Neuronal stem cell (in vitro differentiated cells): Measurements from ENCODE around the gene ATP6V1A.

Source experiments
- DNase-seq: peaks from one replicate; pipeline ENCODE4 v3.0.0-alpha.2; 2013; ENCODE audit warnings: low spot score
- H2AFZ ChIP-seq: one replicate; pipeline ENCODE4 v1.6.1; 2013; ENCODE audit warnings: mild to moderate bottlenecking, low read length, inconsistent platforms
- H2AK5ac ChIP-seq: 2 replicates; pipeline ENCODE4 v1.6.1; 2013; ENCODE audit warnings: low read depth, mild to moderate bottlenecking, inconsistent platforms, low read length, moderate library complexity, mixed read lengths
- H2BK120ac ChIP-seq: 2 replicates; pipeline ENCODE4 v1.6.1; 2013; ENCODE audit warnings: low read depth, mild to moderate bottlenecking, inconsistent platforms, low read length, moderate library complexity, mixed read lengths
- H2BK12ac ChIP-seq: one replicate; pipeline ENCODE4 v1.6.1; 2013; ENCODE audit warnings: low read length, inconsistent platforms
- H2BK15ac ChIP-seq: 2 replicates; pipeline ENCODE4 v1.6.1; 2013; ENCODE audit warnings: mild to moderate bottlenecking, low read length, inconsistent platforms, mixed read lengths
- H2BK5ac ChIP-seq: one replicate; pipeline ENCODE4 v1.6.1; 2013; ENCODE audit warnings: inconsistent platforms, mild to moderate bottlenecking, low read length, moderate library complexity
- H3K14ac ChIP-seq: one replicate; pipeline ENCODE4 v1.6.1; 2013; ENCODE audit warnings: low read length, inconsistent platforms
- H3K18ac ChIP-seq: 2 replicates; pipeline ENCODE4 v1.6.1; 2013; ENCODE audit warnings: low read length, inconsistent platforms
- H3K23ac ChIP-seq: 2 replicates; pipeline ENCODE4 v1.6.1; 2013; ENCODE audit warnings: low read depth, mild to moderate bottlenecking, mixed read lengths, low read length, inconsistent platforms; ENCODE audit not compliant: poor library complexity
- H3K27ac ChIP-seq: replicated peaks from 3 replicates; pipeline ENCODE4 v1.5.1; 2013; ENCODE audit warnings: low read length, inconsistent platforms
- H3K27me3 ChIP-seq, 3 experiments: 2 replicates each; pipeline ENCODE4 v1.6.1; 2013; ENCODE audit warnings: low read length in 3 of 3, mild to moderate bottlenecking in 2 of 3, inconsistent platforms in 1 of 3, low read depth in 1 of 3, mixed read lengths in 1 of 3, moderate library complexity in 1 of 3; ENCODE audit not compliant: control insufficient read depth in 3 of 3, insufficient read depth in 3 of 3
- H3K36me3 ChIP-seq, 2 donors: replicated peaks in 1 of 2; 2 replicates each; pipeline ENCODE4 v1.6.1; 2013; ENCODE audit warnings: low read length in 2 of 2; ENCODE audit not compliant: control insufficient read depth in 2 of 2, insufficient read depth in 2 of 2
- H3K4ac ChIP-seq: 2 replicates; pipeline ENCODE4 v1.6.1; 2013; ENCODE audit warnings: inconsistent platforms, mild to moderate bottlenecking, low read length, moderate library complexity
- H3K4me1 ChIP-seq, 2 donors: 1 replicate in 1 of 2; 2 replicates in 1 of 2; pipeline ENCODE4 v1.6.1; 2013; ENCODE audit warnings: low read length in 2 of 2, low read depth in 1 of 2; ENCODE audit not compliant: control insufficient read depth in 2 of 2, insufficient read depth in 1 of 2
- H3K4me2 ChIP-seq: one replicate; pipeline ENCODE4 v1.6.1; 2013; ENCODE audit warnings: mild to moderate bottlenecking, low read length, inconsistent platforms; ENCODE audit not compliant: insufficient read depth, poor library complexity, severe bottlenecking
- H3K4me3 ChIP-seq, 2 donors: 2 replicates each; pipeline ENCODE4 v1.5.1; 2013; ENCODE audit warnings: low read length in 2 of 2, mild to moderate bottlenecking in 2 of 2, inconsistent platforms in 1 of 2, moderate library complexity in 1 of 2
- H3K79me1 ChIP-seq: one replicate; pipeline ENCODE4 v1.6.1; 2013; ENCODE audit warnings: low read depth, mild to moderate bottlenecking, inconsistent platforms, low read length, moderate library complexity
- H3K9ac ChIP-seq: one replicate; pipeline ENCODE4 v1.6.1; 2013; ENCODE audit warnings: mild to moderate bottlenecking, low read depth, low read length, inconsistent platforms; ENCODE audit not compliant: poor library complexity
- H3K9me3 ChIP-seq, 2 donors: replicated peaks in 1 of 2; 2 replicates each; pipeline versions ENCODE3 to v1.6.1; 2013; ENCODE audit warnings: low read length in 2 of 2, mild to moderate bottlenecking in 2 of 2, inconsistent platforms in 1 of 2, low read depth in 1 of 2, mixed read lengths in 1 of 2, moderate library complexity in 1 of 2; ENCODE audit not compliant: control insufficient read depth in 2 of 2, insufficient read depth in 1 of 2
- H4K8ac ChIP-seq: one replicate; pipeline ENCODE4 v1.6.1; 2013; ENCODE audit warnings: low read depth, mild to moderate bottlenecking, inconsistent platforms, low read length, moderate library complexity
- H4K91ac ChIP-seq: one replicate; pipeline ENCODE4 v1.6.1; 2013; ENCODE audit warnings: low read length, low read depth, mild to moderate bottlenecking, inconsistent platforms; ENCODE audit not compliant: poor library complexity
- WGBS, 2 donors: extraction: QIAGEN DNeasy Blood & Tissue Kit; methylation state at CpG; one replicate each; pipeline ENCODE4 v1.1.7; 2013; ENCODE audit warnings: missing lambda C conversion rate in 2 of 2, mixed read lengths in 1 of 2; ENCODE audit not compliant: insufficient read length in 2 of 2, insufficient replicate concordance in 1 of 2; ENCODE audit errors: extremely low coverage in 2 of 2; 5-methylcytosine and 5-hydroxymethylcytosine counted together

Gene ATP6V1A

DNA sequence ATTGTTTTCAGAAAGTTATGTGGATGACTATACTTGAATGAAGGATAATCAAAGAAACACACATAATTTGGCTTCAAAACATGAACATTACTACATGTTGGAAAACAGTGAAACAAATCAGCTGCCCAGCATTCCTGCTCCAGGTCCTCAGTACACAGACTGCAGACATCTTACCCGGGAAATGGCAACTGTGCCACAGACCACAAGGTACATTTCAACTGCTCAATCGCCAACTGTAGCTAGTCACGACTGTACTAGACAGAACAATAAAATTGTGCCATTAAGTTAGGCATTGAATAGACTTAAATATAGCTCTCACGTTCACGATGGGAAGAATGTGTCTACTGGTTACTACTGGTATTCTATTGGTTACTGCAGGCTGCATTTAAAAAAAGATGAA lies 5.7 kb upstream of the ATP6V1A start:
- Histone ChIP-seq H4K8ac (no peak overlapping the region), H3K9me3 (no peaks in the 10 kb centered on the region), H3K27ac (no peak overlapping the region), H3K14ac (no peak overlapping the region), H2BK12ac (no peak overlapping the region), H2AK5ac (no peak overlapping the region), H3K79me1 (peaks cover 9% of the 10 kb centered on the region), H2AFZ (no peak overlapping the region), H3K9ac (no peak overlapping the region), H3K18ac (no peak overlapping the region), H2BK15ac (no peak overlapping the region), H3K27me3 (no peaks in the 10 kb centered on the region), H3K36me3 (peaks cover 2 to 38% of the 10 kb centered on the region in 2 donors), H3K23ac (no peak overlapping the region), H2BK120ac (no peak overlapping the region), H3K4me3 (no peak overlapping the region), H4K91ac (no peak overlapping the region), H3K4ac (no peak overlapping the region), H3K4me2 (no peak overlapping the region), H2BK5ac (no peak overlapping the region), H3K4me1 (peaks cover 4 to 15% of the 10 kb centered on the region in 2 donors)
- no CpG with 5 or more reads among the region's 5 CpGs for WGBS, 2 donors
- DNase-seq = no peak

- Histone ChIP-seq H3K79me1 (peaks cover 9% of the 10 kb centered on the region), H2BK120ac (no peak overlapping the region), H3K14ac (no peak overlapping the region), H3K4me1 (peaks cover 4 to 15% of the 10 kb centered on the region in 2 donors), H4K8ac (no peak overlapping the region), H3K27ac (no peak overlapping the region), H2BK5ac (no peak overlapping the region), H3K27me3 (no peaks in the 10 kb centered on the region), H3K4me2 (no peak overlapping the region), H3K4me3 (no peak overlapping the region), H4K91ac (no peak overlapping the region), H3K4ac (no peak overlapping the region), H3K9me3 (no peaks in the 10 kb centered on the region), H3K18ac (no peak overlapping the region), H2AK5ac (no peak overlapping the region), H3K23ac (no peak overlapping the region), H3K9ac (no peak overlapping the region), H2BK15ac (no peak overlapping the region), H2BK12ac (no peak overlapping the region), H2AFZ (no peak overlapping the region), H3K36me3 (peaks cover 2 to 37% of the 10 kb centered on the region in 2 donors)
- DNase-seq = no peak
- WGBS, 2 donors = no CpG with 5 or more reads among the region's 1 CpG
Measured at GRCh38 chr3:113741620-113742019, 5.2 kb upstream of the ATP6V1A start.

DNA sequence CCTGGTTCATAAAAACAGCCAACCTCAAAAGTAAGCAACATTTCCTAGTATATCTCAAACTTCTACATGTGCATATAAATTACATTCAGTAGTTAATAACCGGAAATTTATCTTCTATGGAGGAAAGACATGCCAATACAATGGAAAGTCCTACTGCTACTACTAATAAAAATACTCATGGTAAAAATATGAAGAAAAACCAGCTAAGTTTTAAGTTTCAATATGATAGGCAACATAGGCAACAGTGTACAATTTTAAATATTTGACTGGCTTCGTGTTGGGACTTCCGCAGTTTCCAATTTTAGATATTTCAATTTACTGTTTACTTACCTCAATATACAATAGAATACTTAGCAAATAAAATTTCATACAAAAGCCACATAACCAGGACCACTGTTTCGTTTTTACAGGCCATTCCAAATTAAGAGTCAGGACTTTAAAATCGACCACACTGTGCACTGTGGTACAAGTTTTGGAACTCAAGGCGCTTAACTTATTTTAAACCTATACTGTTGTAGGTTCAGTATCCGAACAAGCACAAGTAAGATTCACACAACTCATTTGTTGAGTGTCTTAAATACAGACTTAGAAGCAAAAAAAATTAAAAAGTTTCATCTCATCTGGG lies 3.7 kb upstream of the ATP6V1A start:
- H2BK15ac ChIP-seq = no peak overlapping the region
- H2AK5ac ChIP-seq = no peak overlapping the region
- H3K9ac ChIP-seq = no peak overlapping the region
- no CpG with 5 or more reads among the region's 7 CpGs for WGBS, 2 donors
- H3K9me3 ChIP-seq = no peaks in the 10 kb centered on the region
- H3K4ac ChIP-seq = no peak overlapping the region
- peaks cover 2 to 37% of the 10 kb centered on the region in 2 donors for H3K36me3 ChIP-seq
- H2AFZ ChIP-seq = no peak overlapping the region
- no peak overlapping the region for H3K23ac ChIP-seq
- H3K18ac ChIP-seq = no peak overlapping the region
- no peak overlapping the region for H4K91ac ChIP-seq
- no peak for DNase-seq
- H2BK120ac ChIP-seq = no peak overlapping the region
- no peak overlapping the region for H2BK12ac ChIP-seq
- no peak overlapping the region for H3K4me3 ChIP-seq
- H2BK5ac ChIP-seq = no peak overlapping the region
- H3K4me2 ChIP-seq = no peak overlapping the region
- H3K14ac ChIP-seq = no peak overlapping the region
- H3K79me1 ChIP-seq = peaks cover 9% of the 10 kb centered on the region
- H3K27me3 ChIP-seq = no peaks in the 10 kb centered on the region
- no peak overlapping the region for H4K8ac ChIP-seq
- no peak overlapping the region for H3K27ac ChIP-seq
- peaks cover 4 to 16% of the 10 kb centered on the region in 2 donors for H3K4me1 ChIP-seq

DNA sequence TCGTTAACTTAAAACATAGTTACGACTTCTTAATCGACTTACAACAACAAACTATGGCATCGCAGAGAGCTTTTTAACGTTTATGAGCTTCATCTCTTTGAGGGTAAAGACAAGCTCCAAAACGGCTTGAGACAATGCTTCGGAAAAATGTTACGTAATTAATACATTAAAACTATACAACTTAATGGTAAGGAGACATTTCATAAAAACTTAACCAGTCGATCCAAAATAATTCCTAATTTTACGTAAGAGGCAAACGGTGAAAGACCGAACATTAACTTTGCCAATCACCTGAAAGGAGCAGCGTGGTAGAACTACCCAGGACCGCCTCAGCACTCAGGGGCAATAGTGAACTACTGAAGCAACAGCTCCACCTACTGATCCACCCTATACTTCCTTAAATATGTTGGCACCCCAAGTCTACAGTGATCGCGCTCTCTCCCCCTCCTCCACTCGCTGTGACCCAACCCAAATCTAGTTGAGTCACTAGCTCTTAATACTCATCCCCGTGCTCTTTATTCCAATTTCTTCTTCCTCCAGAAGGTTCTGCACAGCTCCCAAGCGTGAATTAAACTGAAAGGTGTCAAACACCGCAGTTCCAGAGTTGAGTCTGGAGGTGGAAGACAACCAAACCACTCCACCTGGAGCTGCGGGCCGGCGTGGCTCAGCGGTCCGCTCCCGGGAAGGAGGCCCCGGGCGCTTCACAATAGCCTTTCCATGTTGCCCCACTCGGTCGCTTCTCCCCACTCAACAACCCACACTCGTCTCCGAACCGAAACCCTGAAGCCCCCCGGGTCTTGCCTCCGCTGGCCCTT lies 1.7 kb upstream of the ATP6V1A start:
- peak overlapping the region; percentile 27 for H2BK15ac ChIP-seq
- peak overlapping the region; percentile 96 for H3K18ac ChIP-seq
- peak; percentile 62 for DNase-seq
- H4K91ac ChIP-seq = no peak overlapping the region
- H4K8ac ChIP-seq = no peak overlapping the region
- no peak overlapping the region for H2BK120ac ChIP-seq
- H2BK12ac ChIP-seq = no peak overlapping the region
- H3K9ac ChIP-seq = peak overlapping the region; percentile 93
- H3K27ac ChIP-seq = peak overlapping the region; percentile 70
- H3K9me3 ChIP-seq = no peaks in the 10 kb centered on the region
- peak overlapping the region; percentile 88 to 97 for H3K4me3 ChIP-seq
- no CpG with 5 or more reads among the region's 35 CpGs for WGBS, 2 donors
- H3K14ac ChIP-seq = peak overlapping the region; percentile 25
- H3K4me1 ChIP-seq = peaks cover 4 to 25% of the 10 kb centered on the region in 2 donors
- peak overlapping the region; percentile 75 for H3K4me2 ChIP-seq
- peak overlapping the region; percentile 98 for H2AFZ ChIP-seq
- peak overlapping the region; percentile 53 for H3K4ac ChIP-seq
- peak overlapping the region; percentile 71 for H2BK5ac ChIP-seq
- H3K79me1 ChIP-seq = peaks cover 9% of the 10 kb centered on the region
- H3K27me3 ChIP-seq = no peaks in the 10 kb centered on the region
- no peak overlapping the region for H2AK5ac ChIP-seq
- H3K23ac ChIP-seq = peak overlapping the region; percentile 96
- H3K36me3 ChIP-seq = peaks cover 2 to 37% of the 10 kb centered on the region in 2 donors
